Cardiac muscle cell (in vitro differentiated cells and primary cell): Measurements from ENCODE around the gene LYRM7. TPM values are rescaled to one million over a fixed set of nuclear protein-coding genes. Genes with fewer than 3 reads are reported as not detected.
"Not testable (repeated sequence)": the region's sequence is repeated elsewhere in the genome, so short reads cannot be mapped to it uniquely, and the experiment has no call there.

ENCODE experiments used
- DNase-seq, 2 donors: peaks; one replicate each; pipeline versions ENCODE4 v3.0.0 to v3.0.0-alpha.2; 2010 to 2017; ENCODE audit warnings: low read depth in 1 of 2, low spot score in 1 of 2
- H3K27ac ChIP-seq: fragments of 200-600 bp; sonication (generic); 2 replicates; pipeline ENCODE4 v1.5.1; 2016
- H3K27me3 ChIP-seq: fragments of 200-600 bp; sonication (generic); 2 replicates; pipeline ENCODE4 v1.6.0; 2016; ENCODE audit warnings: control low read depth
- H3K36me3 ChIP-seq: fragments of 200-600 bp; sonication (generic); 2 replicates; pipeline ENCODE4 v1.5.1; 2016; ENCODE audit warnings: control low read depth
- H3K4me1 ChIP-seq: fragments of 200-600 bp; sonication (generic); 2 replicates; pipeline ENCODE4 v1.8.1; 2017; ENCODE audit warnings: low read depth, mild to moderate bottlenecking, mixed run types
- H3K4me3 ChIP-seq: fragments of 200-600 bp; sonication (generic); 2 replicates; pipeline ENCODE4 v1.5.1; 2016; ENCODE audit warnings: mild to moderate bottlenecking
- H3K9me3 ChIP-seq: fragments of 200-600 bp; sonication (generic); 2 replicates; pipeline ENCODE4 v1.5.1; 2017; ENCODE audit warnings: low read depth, mild to moderate bottlenecking, control low read depth
- polyA plus RNA-seq: library from polyadenylated mRNA; unstranded; fragments of >200 nt; fragmentation: Nextera tagmentation; extraction: Ambion mirVana; gene quantifications from 2 replicates; pipeline ENCODE4 v1.2.1, GENCODE V29; 2016
- total RNA-seq: library from RNA; depleted of rRNA; stranded (reverse); fragments of >200 nt; gene quantifications from 2 replicates; pipeline ENCODE4 v1.2.3, GENCODE V29; 2016
- TF ChIP-seq, protein P1 (sequence below): IDR thresholded peaks from 2 replicates; pipeline ENCODE4 v1.5.1; 2012; ENCODE audit warnings: low read depth, mild to moderate bottlenecking, low read length

The LYRM7 gene
- total RNA-seq = 6.5 and 7.1 TPM in 2 replicates
- polyA plus RNA-seq = 25.5 and 31.3 TPM in 2 replicates

DNA sequence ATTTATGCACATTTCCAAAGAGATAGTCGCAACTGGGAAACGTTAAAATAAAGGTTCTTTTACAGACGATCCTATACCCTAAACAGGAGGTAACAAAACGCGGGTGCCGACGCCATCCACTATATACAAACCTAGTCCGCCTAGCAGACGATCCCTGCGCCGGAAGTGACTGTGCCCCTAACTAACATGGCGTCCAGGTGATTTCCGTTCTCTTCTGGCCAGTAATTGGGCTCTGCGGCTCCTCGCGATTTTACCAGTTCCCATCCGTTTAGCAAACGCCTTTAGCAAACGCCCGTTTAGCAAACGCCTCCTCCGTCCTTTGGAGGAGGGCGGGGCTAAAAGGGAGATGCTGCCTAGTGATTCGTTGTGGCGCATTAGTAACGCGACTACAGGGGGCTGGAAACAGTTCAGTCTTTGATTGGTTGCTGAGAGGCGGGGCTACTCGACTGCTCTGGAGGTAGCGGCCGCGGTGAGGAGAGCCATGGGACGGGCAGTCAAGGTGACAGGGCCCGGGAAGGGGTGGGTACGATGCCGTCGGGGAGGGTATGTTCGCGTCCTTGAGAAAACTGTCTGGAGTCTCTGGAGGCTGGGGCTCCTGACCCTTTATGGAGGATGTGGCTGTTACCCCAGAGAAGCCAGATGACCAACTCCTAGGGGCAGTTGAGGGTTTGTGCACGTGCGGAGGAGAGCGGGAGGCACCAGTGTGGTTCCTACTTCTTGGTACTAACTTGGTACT, at the start of gene LYRM7:
LYRM7 (plus strand) TSS at position 405 of the 736 bp plus-strand sequence; CDS start at position 482, 77 bp downstream.
- H3K4me1 ChIP-seq = peaks cover 1% of the 10 kb centered on the region
- DNase-seq = peak; percentile 99 to 100
- no peaks in the 10 kb centered on the region for H3K27me3 ChIP-seq
- no peaks in the 10 kb centered on the region for H3K9me3 ChIP-seq
- H3K27ac ChIP-seq = peak within 1 kb of the TSS; percentile 76
- H3K36me3 ChIP-seq = no peaks in the 10 kb centered on the region
- peak within 1 kb of the TSS; percentile 56 for H3K4me3 ChIP-seq
- TF ChIP-seq, protein P1, sequence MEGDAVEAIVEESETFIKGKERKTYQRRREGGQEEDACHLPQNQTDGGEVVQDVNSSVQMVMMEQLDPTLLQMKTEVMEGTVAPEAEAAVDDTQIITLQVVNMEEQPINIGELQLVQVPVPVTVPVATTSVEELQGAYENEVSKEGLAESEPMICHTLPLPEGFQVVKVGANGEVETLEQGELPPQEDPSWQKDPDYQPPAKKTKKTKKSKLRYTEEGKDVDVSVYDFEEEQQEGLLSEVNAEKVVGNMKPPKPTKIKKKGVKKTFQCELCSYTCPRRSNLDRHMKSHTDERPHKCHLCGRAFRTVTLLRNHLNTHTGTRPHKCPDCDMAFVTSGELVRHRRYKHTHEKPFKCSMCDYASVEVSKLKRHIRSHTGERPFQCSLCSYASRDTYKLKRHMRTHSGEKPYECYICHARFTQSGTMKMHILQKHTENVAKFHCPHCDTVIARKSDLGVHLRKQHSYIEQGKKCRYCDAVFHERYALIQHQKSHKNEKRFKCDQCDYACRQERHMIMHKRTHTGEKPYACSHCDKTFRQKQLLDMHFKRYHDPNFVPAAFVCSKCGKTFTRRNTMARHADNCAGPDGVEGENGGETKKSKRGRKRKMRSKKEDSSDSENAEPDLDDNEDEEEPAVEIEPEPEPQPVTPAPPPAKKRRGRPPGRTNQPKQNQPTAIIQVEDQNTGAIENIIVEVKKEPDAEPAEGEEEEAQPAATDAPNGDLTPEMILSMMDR = peak; percentile 11

DNA sequence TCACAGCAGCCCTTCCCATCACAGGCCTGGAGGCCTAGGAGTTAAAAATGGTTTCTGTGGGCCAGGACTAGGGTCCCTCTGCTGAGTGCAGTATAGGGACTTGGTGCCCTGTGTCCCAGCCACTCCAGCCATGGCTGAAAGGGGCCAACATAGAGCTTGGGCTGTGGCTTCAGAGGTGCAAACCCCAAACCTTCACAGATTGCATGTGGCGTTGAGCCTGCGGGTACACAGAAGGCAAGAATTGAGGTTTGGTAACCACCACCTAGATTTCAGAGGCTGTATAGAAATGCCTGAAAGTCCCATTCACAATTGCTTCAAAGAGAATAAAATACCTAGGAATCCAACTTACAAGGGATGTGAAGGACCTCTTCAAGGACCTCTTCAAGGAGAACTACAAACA, 43.5 kb upstream of the LYRM7 start:
- H3K27ac ChIP-seq, H3K36me3 ChIP-seq, DNase-seq, H3K27me3 ChIP-seq, H3K9me3 ChIP-seq, H3K4me1 ChIP-seq, H3K4me3 ChIP-seq: not testable (repeated sequence)

DNA sequence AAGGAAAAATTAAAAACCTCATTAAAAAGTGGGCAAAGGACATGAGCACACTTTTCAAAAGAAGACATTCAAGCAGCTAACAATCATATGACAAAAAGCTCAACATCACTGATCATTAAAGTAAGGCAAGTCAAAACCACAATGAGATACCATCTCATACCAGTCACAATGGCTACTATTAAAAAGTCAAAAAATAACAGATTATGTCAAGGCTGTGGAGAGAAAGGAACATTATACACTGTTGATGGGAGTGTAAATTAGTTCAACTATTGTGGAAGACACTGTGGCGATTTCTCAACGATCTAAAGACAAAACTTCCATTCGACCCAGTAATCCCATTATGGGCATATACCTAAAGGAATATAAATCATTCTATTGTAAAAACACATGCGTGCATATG, 41.4 kb upstream of the LYRM7 start:
- H3K4me1 ChIP-seq = no peaks in the 10 kb centered on the region
- H3K27me3 ChIP-seq = no peaks in the 10 kb centered on the region
- DNase-seq = no peak
- TF ChIP-seq, protein P1 = no peak
- no peak overlapping the region for H3K4me3 ChIP-seq
- H3K36me3 ChIP-seq = no peaks in the 10 kb centered on the region
- H3K27ac ChIP-seq = no peak overlapping the region
- no peaks in the 10 kb centered on the region for H3K9me3 ChIP-seq

DNA sequence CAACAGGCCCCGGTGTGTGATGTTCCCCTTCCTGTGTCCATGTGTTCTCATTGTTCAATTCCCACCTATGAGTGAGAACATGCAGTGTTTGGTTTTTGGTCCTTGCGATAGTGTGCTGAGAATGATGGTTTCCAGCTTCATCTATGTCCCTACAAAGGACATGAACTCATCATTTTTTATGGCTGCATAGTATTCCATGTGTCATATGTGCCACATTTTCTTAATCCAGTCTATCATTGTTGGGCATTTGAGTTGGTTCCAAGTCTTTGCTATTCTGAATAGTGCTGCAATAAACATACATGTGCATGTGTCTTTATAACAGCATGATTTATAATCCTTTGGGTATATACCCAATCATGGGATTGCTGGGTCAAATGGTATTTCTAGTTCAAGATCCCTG, 37.7 kb upstream of the LYRM7 start:
- not testable (repeated sequence) for H3K27ac ChIP-seq, H3K36me3 ChIP-seq, H3K4me1 ChIP-seq, H3K9me3 ChIP-seq, H3K27me3 ChIP-seq, H3K4me3 ChIP-seq, DNase-seq

DNA sequence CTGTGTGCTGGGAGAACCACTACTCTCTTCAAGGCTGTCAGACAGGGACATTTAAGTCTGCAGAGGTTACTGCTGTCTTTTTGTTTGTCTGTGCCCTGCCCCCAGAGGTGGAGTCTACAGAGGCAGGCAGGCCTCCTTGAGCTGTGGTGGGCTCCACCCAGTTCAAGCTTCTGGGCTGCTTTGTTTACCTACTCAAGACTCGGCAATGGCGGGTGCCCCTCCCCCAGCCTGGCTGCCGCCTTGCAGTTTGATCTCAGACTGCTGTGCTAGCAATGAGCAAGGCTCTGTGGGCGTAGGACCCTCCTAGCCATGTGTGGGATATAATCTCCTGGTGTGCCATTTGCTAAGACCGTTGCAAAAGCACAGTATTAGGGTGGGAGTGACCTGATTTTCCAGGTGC, 32.3 kb upstream of the LYRM7 start:
- H3K9me3 ChIP-seq, H3K36me3 ChIP-seq, H3K27ac ChIP-seq, H3K4me3 ChIP-seq, H3K4me1 ChIP-seq, H3K27me3 ChIP-seq, DNase-seq: not testable (repeated sequence)

DNA sequence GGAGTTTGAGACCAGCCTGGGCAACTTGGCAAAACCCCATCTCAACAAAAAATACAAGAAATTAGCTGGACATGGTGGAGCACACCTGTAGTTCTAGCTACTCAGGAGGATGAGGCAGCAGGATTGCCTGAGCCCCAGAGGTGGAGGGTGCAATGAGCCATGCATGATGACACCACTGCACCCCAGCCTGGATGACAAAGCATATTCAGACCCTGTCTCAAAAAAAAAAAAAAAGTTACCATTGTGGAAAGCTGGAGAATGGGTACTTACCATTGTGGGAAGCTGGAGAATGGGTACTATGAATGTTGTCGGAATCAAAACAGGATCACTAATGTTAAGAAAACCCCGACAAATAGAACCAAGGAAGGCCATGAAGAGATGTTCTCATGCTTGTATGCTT, 31.4 kb upstream of the LYRM7 start:
- DNase-seq = no peak
- Histone ChIP-seq H3K9me3 (no peaks in the 10 kb centered on the region), H3K4me1 (no peaks in the 10 kb centered on the region), H3K27me3 (no peaks in the 10 kb centered on the region), H3K36me3 (no peaks in the 10 kb centered on the region), H3K27ac (no peak overlapping the region), H3K4me3 (no peak overlapping the region)
- TF ChIP-seq, protein P1 = no peak

DNA sequence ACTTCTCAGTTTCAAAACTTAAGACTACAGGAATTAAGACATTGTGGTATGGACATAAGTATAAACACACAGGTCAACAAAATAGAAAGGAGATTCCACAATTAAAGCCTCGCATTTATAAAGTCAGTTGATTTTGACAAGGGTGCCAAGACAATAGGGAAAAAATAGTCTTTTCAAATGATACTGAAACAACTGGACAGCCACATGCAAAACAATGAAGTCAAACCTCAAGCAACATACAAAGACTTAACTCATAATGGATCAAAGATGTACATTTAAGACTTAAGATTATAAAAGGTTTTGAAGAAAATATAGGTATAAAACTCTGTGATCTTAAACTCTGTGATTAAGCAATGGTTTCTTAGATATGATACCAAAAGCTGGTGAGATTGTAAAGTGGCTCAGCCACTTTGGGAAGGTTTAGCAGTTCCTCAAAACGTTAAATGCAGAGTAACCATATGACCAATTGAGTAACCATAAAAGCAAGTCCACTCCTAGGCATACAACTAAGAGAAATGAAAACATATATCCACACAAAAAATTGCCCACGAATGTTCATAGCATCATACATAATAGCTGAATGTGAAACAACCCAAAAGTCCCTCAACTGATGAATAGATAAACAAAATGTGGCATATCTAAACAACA, 27.6 kb upstream of the LYRM7 start:
- Histone ChIP-seq H3K27ac (no peak overlapping the region), H3K27me3 (no peaks in the 10 kb centered on the region), H3K4me3 (no peak overlapping the region), H3K4me1 (no peaks in the 10 kb centered on the region), H3K9me3 (no peaks in the 10 kb centered on the region), H3K36me3 (no peaks in the 10 kb centered on the region)
- DNase-seq = no peak
- TF ChIP-seq, protein P1 = no peak
